Activated CD8-positive, alpha-beta memory T cell treated with anti-CD3 and anti-CD28 coated beads, Interleukin-2, amount 50 U/mL, for 1 hour (primary cell): ENCODE results near the gene BRCC3.
"Not testable (repeated sequence)": the region's sequence is repeated elsewhere in the genome, so short reads cannot be mapped to it uniquely, and the experiment has no call there.

Source experiments
- DNase-seq: peaks from one replicate; pipeline ENCODE4 v3.0.0-alpha.2; 2020; ENCODE audit errors: extremely low read depth

Gene BRCC3

GRCh38 chrX:155144926-155145325, 73.6 kb downstream of the BRCC3 start:
- DNase-seq: no peak

- DNase-seq: not testable (repeated sequence)
These were observed 76.3 kb downstream of the BRCC3 start for GRCh38 chrX:155147612-155148011.

GRCh38 chrX:155148166-155148565, 76.9 kb downstream of the BRCC3 start:
- DNase-seq: not testable (repeated sequence)

- no peak for DNase-seq
These were observed 77.6 kb downstream of the BRCC3 start for GRCh38 chrX:155148724-155149537.

- DNase-seq: no peak
These were observed 98.6 kb downstream of the BRCC3 start for GRCh38 chrX:155169881-155170280.
